PC-9 (cell line): Measurements from ENCODE around the gene RELL1.

ENCODE experiments used
- CTCF ChIP-seq: fragments of 200-600 bp; sonication (generic); conservative IDR thresholded peaks from 2 replicates; pipeline ENCODE4 v1.6.1; 2017; ENCODE audit warnings: mixed run types, antibody characterized with exemption, mild to moderate bottlenecking, moderate library complexity
- EZH2 ChIP-seq: fragments of 200-600 bp; sonication (generic); IDR thresholded peaks from 2 replicates; pipeline ENCODE4 v1.8.0; 2017; ENCODE audit warnings: antibody characterized with exemption, low read depth

GRCh38 chr4:37573566-37573965, 112.6 kb downstream of the RELL1 start:
- TF ChIP-seq EZH2 (no peak), CTCF (no peak)
